ENCODE measurements around the gene TWF1. TPM values are rescaled to one million over a fixed set of nuclear protein-coding genes. Genes with fewer than 3 reads are reported as not detected.

Gene TWF1
- total and polyA plus RNA-seq, 9 of the 15 experiments (the other 6 are each of a cell fraction or from before 2014, with no cell fraction given), result 10.3 to 29.4 (median 23.4) TPM

DNA sequence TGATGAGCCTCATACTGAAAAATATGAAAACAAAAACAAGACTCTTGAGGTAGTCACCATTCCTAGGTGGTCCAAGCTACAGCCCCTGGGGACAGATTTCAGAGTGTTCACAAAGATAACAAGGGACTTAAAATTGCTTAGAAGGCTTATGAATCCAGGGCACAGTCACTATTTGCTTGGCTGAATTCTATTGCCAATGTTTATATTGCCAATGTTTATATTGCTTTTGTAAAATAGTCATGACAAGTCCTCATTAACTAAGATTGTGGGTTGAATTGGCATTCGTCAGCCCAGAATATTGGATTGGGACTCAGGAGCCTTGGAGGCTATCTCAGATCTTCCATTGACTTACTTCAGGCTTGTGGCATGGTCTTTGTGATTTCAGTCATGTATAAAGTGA lies 36.1 kb upstream of the TWF1 start:
- no peaks in the 10 kb centered on the region for H3K79me2 ChIP-seq (ENCODE audit: control insufficient read depth, insufficient read depth, low read length)
- no peak overlapping the region for H3K4me3 ChIP-seq
- no TSS peak for BruUV-seq (replicated peaks)
- no peaks in the 10 kb centered on the region for H3K9me1 ChIP-seq (ENCODE audit: control insufficient read depth, insufficient read depth, low read length)
- FAIRE-seq (no peak), ATAC-seq (no peak), DNase-seq (ENCODE audit: extremely low read depth in 1 of 4, low spot score in 3 of 4) (no peak)
- no peaks in the 10 kb centered on the region for H4K20me1 ChIP-seq (replicated peaks; ENCODE audit: control insufficient read depth, insufficient read depth, low read length)
- in situ Hi-C loops (cut with MboI) (no loop called here), intact Hi-C loops (cut with micrococcal nuclease) (no loop called here)
- no peaks in the 10 kb centered on the region for H3K9me3 ChIP-seq (replicated peaks; ENCODE audit: control insufficient read depth, insufficient read depth, low read depth, low read length)
- POLR2A ChIA-PET, result interaction anchor here (0.7 kb wide), 1 partner anchor 1604 kb away, joined by 4 read pairs; no protein-coding TSS in a partner anchor
- H3K36me3 ChIP-seq (ENCODE audit: control insufficient read depth, insufficient read depth, low read length), result no peaks in the 10 kb centered on the region
- no peak overlapping the region for H3K27ac ChIP-seq (ENCODE audit: extremely low read depth, low read depth, low read length)
- H2AFZ ChIP-seq (ENCODE audit: low read depth, low read length), result no peak overlapping the region
- 8% methylated on average over 1 of the region's 1 CpG for WGBS (ENCODE audit: insufficient coverage, low coverage, missing lambda C conversion rate)
- H3K4me1 ChIP-seq (replicated peaks in 1 of 2; ENCODE audit: control insufficient read depth in 2 of 2, insufficient read depth in 2 of 2, low read length in 2 of 2), result no peaks in the 10 kb centered on the region
- H3K27me3 ChIP-seq (ENCODE audit: control insufficient read depth in 2 of 2, insufficient read depth in 2 of 2, low read length in 2 of 2), result no peaks in the 10 kb centered on the region
- no peak overlapping the region for H3K9ac ChIP-seq (ENCODE audit: insufficient read depth in 1 of 2, low read depth in 2 of 2, low read length in 2 of 2)
- CTCF ChIA-PET (ENCODE audit: low intra/inter-chr PET ratio), result no interaction called here
- H3K4me2 ChIP-seq (ENCODE audit: insufficient read depth, low read length), result no peak overlapping the region
- TF ChIP-seq, protein P1, sequence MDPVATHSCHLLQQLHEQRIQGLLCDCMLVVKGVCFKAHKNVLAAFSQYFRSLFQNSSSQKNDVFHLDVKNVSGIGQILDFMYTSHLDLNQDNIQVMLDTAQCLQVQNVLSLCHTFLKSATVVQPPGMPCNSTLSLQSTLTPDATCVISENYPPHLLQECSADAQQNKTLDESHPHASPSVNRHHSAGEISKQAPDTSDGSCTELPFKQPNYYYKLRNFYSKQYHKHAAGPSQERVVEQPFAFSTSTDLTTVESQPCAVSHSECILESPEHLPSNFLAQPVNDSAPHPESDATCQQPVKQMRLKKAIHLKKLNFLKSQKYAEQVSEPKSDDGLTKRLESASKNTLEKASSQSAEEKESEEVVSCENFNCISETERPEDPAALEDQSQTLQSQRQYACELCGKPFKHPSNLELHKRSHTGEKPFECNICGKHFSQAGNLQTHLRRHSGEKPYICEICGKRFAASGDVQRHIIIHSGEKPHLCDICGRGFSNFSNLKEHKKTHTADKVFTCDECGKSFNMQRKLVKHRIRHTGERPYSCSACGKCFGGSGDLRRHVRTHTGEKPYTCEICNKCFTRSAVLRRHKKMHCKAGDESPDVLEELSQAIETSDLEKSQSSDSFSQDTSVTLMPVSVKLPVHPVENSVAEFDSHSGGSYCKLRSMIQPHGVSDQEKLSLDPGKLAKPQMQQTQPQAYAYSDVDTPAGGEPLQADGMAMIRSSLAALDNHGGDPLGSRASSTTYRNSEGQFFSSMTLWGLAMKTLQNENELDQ (CRISPR knock-in tag; IDR thresholded peaks at IDR 0.05; ENCODE audit: borderline replicate concordance), result no peak
- TF ChIP-seq, protein P2, sequence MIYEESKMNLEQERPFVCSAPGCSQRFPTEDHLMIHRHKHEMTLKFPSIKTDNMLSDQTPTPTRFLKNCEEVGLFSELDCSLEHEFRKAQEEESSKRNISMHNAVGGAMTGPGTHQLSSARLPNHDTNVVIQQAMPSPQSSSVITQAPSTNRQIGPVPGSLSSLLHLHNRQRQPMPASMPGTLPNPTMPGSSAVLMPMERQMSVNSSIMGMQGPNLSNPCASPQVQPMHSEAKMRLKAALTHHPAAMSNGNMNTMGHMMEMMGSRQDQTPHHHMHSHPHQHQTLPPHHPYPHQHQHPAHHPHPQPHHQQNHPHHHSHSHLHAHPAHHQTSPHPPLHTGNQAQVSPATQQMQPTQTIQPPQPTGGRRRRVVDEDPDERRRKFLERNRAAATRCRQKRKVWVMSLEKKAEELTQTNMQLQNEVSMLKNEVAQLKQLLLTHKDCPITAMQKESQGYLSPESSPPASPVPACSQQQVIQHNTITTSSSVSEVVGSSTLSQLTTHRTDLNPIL (CRISPR knock-in tag; IDR thresholded peaks at IDR 0.05), result no peak
- no peak for TF ChIP-seq ZNF586 (CRISPR knock-in tag; conservative IDR thresholded peaks at IDR 0.05)
- TF ChIP-seq CEBPG (CRISPR knock-in tag; IDR thresholded peaks at IDR 0.05), result no peak
- TF ChIP-seq CEBPG (tag; conservative IDR thresholded peaks at IDR 0.05 in 1 of 2, IDR thresholded peaks at IDR 0.05 in 1 of 2), result no peak
- TF ChIP-seq SMARCC2 (IDR thresholded peaks at IDR 0.05; ENCODE audit: low read depth), result no peak
- TF ChIP-seq, protein P3, sequence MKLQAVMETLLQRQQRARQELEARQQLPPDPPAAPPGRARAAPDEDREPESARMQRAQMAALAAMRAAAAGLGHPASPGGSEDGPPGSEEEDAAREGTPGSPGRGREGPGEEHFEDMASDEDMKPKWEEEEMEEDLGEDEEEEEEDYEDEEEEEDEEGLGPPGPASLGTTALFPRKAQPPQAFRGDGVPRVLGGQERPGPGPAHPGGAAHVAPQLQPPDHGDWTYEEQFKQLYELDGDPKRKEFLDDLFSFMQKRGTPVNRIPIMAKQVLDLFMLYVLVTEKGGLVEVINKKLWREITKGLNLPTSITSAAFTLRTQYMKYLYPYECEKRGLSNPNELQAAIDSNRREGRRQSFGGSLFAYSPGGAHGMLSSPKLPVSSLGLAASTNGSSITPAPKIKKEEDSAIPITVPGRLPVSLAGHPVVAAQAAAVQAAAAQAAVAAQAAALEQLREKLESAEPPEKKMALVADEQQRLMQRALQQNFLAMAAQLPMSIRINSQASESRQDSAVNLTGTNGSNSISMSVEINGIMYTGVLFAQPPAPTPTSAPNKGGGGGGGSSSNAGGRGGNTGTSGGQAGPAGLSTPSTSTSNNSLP (IDR thresholded peaks at IDR 0.05; ENCODE audit: borderline replicate concordance, low read depth, low read length), result no peak
- no peak for TF ChIP-seq ERF (CRISPR knock-in tag; IDR thresholded peaks at IDR 0.05)
- no peak for TF ChIP-seq MYBL2 (IDR thresholded peaks at IDR 0.05; ENCODE audit: low read depth)
- no peak for TF ChIP-seq MYBL2 (CRISPR knock-in tag; IDR thresholded peaks at IDR 0.05; ENCODE audit: borderline replicate concordance)
- TF ChIP-seq MAFK (IDR thresholded peaks at IDR 0.05; ENCODE audit: low read length), result no peak
- TF ChIP-seq BHLHE40 (IDR thresholded peaks at IDR 0.05; ENCODE audit: low read length), result no peak
- TF ChIP-seq, protein P4, sequence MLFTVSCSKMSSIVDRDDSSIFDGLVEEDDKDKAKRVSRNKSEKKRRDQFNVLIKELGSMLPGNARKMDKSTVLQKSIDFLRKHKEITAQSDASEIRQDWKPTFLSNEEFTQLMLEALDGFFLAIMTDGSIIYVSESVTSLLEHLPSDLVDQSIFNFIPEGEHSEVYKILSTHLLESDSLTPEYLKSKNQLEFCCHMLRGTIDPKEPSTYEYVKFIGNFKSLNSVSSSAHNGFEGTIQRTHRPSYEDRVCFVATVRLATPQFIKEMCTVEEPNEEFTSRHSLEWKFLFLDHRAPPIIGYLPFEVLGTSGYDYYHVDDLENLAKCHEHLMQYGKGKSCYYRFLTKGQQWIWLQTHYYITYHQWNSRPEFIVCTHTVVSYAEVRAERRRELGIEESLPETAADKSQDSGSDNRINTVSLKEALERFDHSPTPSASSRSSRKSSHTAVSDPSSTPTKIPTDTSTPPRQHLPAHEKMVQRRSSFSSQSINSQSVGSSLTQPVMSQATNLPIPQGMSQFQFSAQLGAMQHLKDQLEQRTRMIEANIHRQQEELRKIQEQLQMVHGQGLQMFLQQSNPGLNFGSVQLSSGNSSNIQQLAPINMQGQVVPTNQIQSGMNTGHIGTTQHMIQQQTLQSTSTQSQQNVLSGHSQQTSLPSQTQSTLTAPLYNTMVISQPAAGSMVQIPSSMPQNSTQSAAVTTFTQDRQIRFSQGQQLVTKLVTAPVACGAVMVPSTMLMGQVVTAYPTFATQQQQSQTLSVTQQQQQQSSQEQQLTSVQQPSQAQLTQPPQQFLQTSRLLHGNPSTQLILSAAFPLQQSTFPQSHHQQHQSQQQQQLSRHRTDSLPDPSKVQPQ (CRISPR knock-in tag; IDR thresholded peaks at IDR 0.05; ENCODE audit: borderline replicate concordance), result no peak
